ENCODE results near the gene SLC16A12.
"Not testable (repeated sequence)": the region's sequence is repeated elsewhere in the genome, so short reads cannot be mapped to it uniquely, and the experiment has no call there.

Gene SLC16A12

GRCh38 chr10:89414879-89415821 lies 120.2 kb downstream of the SLC16A12 start:
- peak; percentile 21 for DNase-seq

GRCh38 chr10:89414146-89414878 lies 121.1 kb downstream of the SLC16A12 start, which contains the start of gene IFIT5:
Gene IFIT5 (plus strand): TSS chr10:89414568. CDS start chr10:89414799, 231 bp downstream.
- DNase-seq: peak; percentile 83

GRCh38 chr10:89413398-89413912 lies 121.9 kb downstream of the SLC16A12 start:
- DNase-seq: no peak

GRCh38 chr10:89412276-89412675 lies 123.1 kb downstream of the SLC16A12 start:
- not testable (repeated sequence) for DNase-seq

GRCh38 chr10:89411135-89411534 lies 124.3 kb downstream of the SLC16A12 start:
- DNase-seq: not testable (repeated sequence)

- DNase-seq: not testable (repeated sequence)
Measured at GRCh38 chr10:89410551-89410950, 124.8 kb downstream of the SLC16A12 start.

GRCh38 chr10:89409282-89409681 lies 126.1 kb downstream of the SLC16A12 start:
- not testable (repeated sequence) for DNase-seq

GRCh38 chr10:89407792-89408191 lies 127.6 kb downstream of the SLC16A12 start:
- not testable (repeated sequence) for DNase-seq

- DNase-seq: not testable (repeated sequence)
Measured at GRCh38 chr10:89406178-89406577, 129.2 kb downstream of the SLC16A12 start.

GRCh38 chr10:89404104-89405047 lies 131.0 kb downstream of the SLC16A12 start:
- DNase-seq: no peak

- DNase-seq: no peak
Measured at GRCh38 chr10:89403043-89403442, 132.4 kb downstream of the SLC16A12 start.

- DNase-seq: no peak
Measured at GRCh38 chr10:89399956-89400355, 135.4 kb downstream of the SLC16A12 start.

GRCh38 chr10:89398003-89398749 lies 137.2 kb downstream of the SLC16A12 start:
- DNase-seq: no peak

GRCh38 chr10:89395141-89395540 lies 140.3 kb downstream of the SLC16A12 start:
- DNase-seq: no peak

GRCh38 chr10:89393898-89394297 lies 141.5 kb downstream of the SLC16A12 start:
- DNase-seq: peak; percentile 67

GRCh38 chr10:89392974-89393373 lies 142.4 kb downstream of the SLC16A12 start:
- DNase-seq: peak; percentile 6

- peak; percentile 38 for DNase-seq
Measured at GRCh38 chr10:89391907-89392756, 143.3 kb downstream of the SLC16A12 start, which contains the start of gene IFIT1. Gene IFIT1 (plus strand): TSS chr10:89392623. CDS start chr10:89392713, 90 bp downstream.

- not testable (repeated sequence) for DNase-seq
Measured at GRCh38 chr10:89391226-89391576, 144.2 kb downstream of the SLC16A12 start.

- DNase-seq: peak; percentile 53
Measured at GRCh38 chr10:89390476-89391225, 144.7 kb downstream of the SLC16A12 start.

- DNase-seq: peak; percentile 3
Measured at GRCh38 chr10:89389254-89389653, 146.1 kb downstream of the SLC16A12 start.

All from NCI-H510A treated with DMSO at 0.1 percent for 48 hours (cell line).